Measurements from ENCODE around the gene TMEM164. TPM values are rescaled to one million over a fixed set of nuclear protein-coding genes. Genes with fewer than 3 reads are reported as not detected.

The TMEM164 gene
- total RNA-seq = 12.1 and 12.9 TPM in 2 replicates

GRCh38 chrX:110002300-110003166, at the start of gene TMEM164:
Gene TMEM164 (plus strand): TSS chrX:110003114. CDS start chrX:110003775, 661 bp downstream.

